Measurements from ENCODE around the gene MAML2. TPM values are rescaled to one million over a fixed set of nuclear protein-coding genes. Genes with fewer than 3 reads are reported as not detected.

Gene MAML2
- total and polyA plus RNA-seq, 9 of the 15 experiments (the other 6 are each of a cell fraction or from before 2014, with no cell fraction given), result 0.79 to 6.8 (median 4.8) TPM

DNA sequence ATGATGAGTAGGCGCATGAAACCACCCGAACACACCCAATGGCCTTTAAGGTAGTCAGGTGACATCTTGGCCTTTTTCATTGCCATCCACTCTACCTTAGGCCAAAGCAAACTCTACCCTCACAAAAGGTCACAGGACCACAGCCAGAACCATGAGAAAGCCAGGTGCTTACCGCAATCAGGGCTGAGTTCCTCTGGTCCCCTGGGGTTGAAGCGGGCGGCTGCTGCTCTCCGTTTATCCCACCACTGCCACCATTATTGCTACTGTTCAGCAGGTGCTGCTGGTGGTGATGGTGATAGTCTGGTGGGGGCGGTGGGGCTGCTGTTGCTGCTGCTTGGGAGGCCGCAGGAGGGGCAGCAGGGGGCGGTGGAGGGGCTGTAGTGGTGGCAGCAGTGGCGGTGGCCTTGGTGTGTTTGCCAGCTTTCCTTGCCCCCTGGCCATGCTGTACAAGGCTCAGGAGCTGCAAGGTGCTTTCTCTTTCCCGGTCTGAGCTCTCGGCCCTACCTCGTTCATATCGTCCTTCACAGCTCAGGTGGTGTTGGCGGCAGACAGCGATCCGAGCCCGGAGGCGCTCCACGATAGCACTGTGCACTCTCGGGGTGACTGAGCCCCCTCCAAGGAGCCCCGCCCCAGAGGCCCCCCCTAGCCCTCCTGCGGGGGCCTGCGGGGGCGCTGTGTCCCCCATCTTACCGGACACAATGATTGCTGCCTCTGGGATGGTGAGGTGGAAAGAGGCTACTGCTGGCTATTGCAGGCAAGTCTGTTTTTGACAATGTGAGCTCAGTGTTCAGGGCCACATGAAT lies 1.6 kb downstream of the MAML2 start (continued):
- TF ChIP-seq ETV1 (tag; conservative IDR thresholded peaks at IDR 0.05; ENCODE audit: low read depth), result peak; percentile 40; the same call in 1 of the 2 replicates
- TF ChIP-seq, protein P1, sequence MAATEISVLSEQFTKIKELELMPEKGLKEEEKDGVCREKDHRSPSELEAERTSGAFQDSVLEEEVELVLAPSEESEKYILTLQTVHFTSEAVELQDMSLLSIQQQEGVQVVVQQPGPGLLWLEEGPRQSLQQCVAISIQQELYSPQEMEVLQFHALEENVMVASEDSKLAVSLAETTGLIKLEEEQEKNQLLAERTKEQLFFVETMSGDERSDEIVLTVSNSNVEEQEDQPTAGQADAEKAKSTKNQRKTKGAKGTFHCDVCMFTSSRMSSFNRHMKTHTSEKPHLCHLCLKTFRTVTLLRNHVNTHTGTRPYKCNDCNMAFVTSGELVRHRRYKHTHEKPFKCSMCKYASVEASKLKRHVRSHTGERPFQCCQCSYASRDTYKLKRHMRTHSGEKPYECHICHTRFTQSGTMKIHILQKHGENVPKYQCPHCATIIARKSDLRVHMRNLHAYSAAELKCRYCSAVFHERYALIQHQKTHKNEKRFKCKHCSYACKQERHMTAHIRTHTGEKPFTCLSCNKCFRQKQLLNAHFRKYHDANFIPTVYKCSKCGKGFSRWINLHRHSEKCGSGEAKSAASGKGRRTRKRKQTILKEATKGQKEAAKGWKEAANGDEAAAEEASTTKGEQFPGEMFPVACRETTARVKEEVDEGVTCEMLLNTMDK (IDR thresholded peaks at IDR 0.05; ENCODE audit: borderline replicate concordance, insufficient read depth, low read depth, low read length, poor library complexity, severe bottlenecking), result peak; percentile 8
- TF ChIP-seq TBL1XR1 (IDR thresholded peaks at IDR 0.05; ENCODE audit: low read length in 2 of 2), result peak in 1 of 2 experiments; percentile 66; a peak in 2 of 4 replicates
- TF ChIP-seq DACH1 (IDR thresholded peaks at IDR 0.05; ENCODE audit: partially characterized antibody), result no peak
- peak in 2 of 3 experiments; percentile 50 to 55 for TF ChIP-seq YY1 (IDR thresholded peaks at IDR 0.05; ENCODE audit: borderline replicate concordance in 1 of 3, control insufficient read depth in 1 of 3, extremely low read depth in 1 of 3, insufficient read depth in 3 of 3, insufficient read length in 1 of 3, insufficient replicate concordance in 2 of 3, low read depth in 1 of 3, low read length in 2 of 3)
- TF ChIP-seq HDAC1 (IDR thresholded peaks at IDR 0.05), result peak in 1 of 2 experiments; percentile 46; a peak in 2 of 4 replicates
- TF ChIP-seq, protein P2, sequence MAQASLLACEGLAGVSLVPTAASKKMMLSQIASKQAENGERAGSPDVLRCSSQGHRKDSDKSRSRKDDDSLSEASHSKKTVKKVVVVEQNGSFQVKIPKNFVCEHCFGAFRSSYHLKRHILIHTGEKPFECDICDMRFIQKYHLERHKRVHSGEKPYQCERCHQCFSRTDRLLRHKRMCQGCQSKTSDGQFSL (CRISPR knock-in tag; IDR thresholded peaks at IDR 0.05), result peak; percentile 84
- TF ChIP-seq, protein P2 (tag; IDR thresholded peaks at IDR 0.05), result peak in 1 of 2 experiments; percentile 69; a peak in 1 of 4 replicates
- peak; percentile 80 for TF ChIP-seq EGR1 (conservative IDR thresholded peaks at IDR 0.05)
- no peak for TF ChIP-seq MTA2 (IDR thresholded peaks at IDR 0.05; ENCODE audit: low read depth)
- no peak for TF ChIP-seq RBM17 (IDR thresholded peaks at IDR 0.05; ENCODE audit: borderline replicate concordance, low read depth, low read length)
- TF ChIP-seq MED1 (CRISPR knock-in tag; IDR thresholded peaks at IDR 0.05; ENCODE audit: borderline replicate concordance), result no peak
- TF ChIP-seq ZNF589 (CRISPR knock-in tag; IDR thresholded peaks at IDR 0.05; ENCODE audit: low read depth), result 0 out of 2 replicates have a peak, but pooled peaks have one; percentile 28
- TF ChIP-seq, protein P3, sequence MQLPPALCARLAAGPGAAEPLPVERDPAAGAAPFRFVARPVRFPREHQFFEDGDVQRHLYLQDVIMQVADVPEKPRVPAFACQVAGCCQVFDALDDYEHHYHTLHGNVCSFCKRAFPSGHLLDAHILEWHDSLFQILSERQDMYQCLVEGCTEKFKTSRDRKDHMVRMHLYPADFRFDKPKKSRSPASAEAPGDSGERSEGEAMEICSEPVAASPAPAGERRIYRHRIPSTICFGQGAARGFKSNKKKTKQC (CRISPR knock-in tag; IDR thresholded peaks at IDR 0.05), result peak; percentile 14; the same call in 1 of the 2 replicates
- peak; percentile 43; the same call in 1 of the 2 replicates for TF ChIP-seq EP400 (IDR thresholded peaks at IDR 0.05)
- TF ChIP-seq, protein P4, sequence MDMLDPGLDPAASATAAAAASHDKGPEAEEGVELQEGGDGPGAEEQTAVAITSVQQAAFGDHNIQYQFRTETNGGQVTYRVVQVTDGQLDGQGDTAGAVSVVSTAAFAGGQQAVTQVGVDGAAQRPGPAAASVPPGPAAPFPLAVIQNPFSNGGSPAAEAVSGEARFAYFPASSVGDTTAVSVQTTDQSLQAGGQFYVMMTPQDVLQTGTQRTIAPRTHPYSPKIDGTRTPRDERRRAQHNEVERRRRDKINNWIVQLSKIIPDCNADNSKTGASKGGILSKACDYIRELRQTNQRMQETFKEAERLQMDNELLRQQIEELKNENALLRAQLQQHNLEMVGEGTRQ (CRISPR knock-in tag; IDR thresholded peaks at IDR 0.05), result no peak

Measured in K562 (cell line).